ENCODE data around the gene RAB7A. TPM values are rescaled to one million over a fixed set of nuclear protein-coding genes. Genes with fewer than 3 reads are reported as not detected.
A peak's percentile ranks its signal among the peaks of the same experiment; 100 is the strongest.

Gene RAB7A
- total and polyA plus RNA-seq, 2 of the 13 experiments (the other 11 are each of a cell fraction or from before 2014, with no cell fraction given): 26.5 to 182 TPM

- no peak for TF ChIP-seq FOXP1 (IDR thresholded peaks at IDR 0.05)
- TF ChIP-seq FOXP1 (CRISPR knock-in tag; IDR thresholded peaks at IDR 0.05): no peak
- TF ChIP-seq ZNF235 (CRISPR knock-in tag; IDR thresholded peaks at IDR 0.05; ENCODE audit: borderline replicate concordance): no peak
- TF ChIP-seq MTA1 (CRISPR knock-in tag; IDR thresholded peaks at IDR 0.05; ENCODE audit: borderline replicate concordance): peak; percentile 93
- peak; percentile 86 for TF ChIP-seq HOXD1 (CRISPR knock-in tag; IDR thresholded peaks at IDR 0.05)
- no peak for TF ChIP-seq ZNF569 (CRISPR knock-in tag; IDR thresholded peaks at IDR 0.05; ENCODE audit: borderline replicate concordance)
- TF ChIP-seq CHD4 (IDR thresholded peaks at IDR 0.05; ENCODE audit: borderline replicate concordance, low read length): no peak
- TF ChIP-seq HMGXB4 (CRISPR knock-in tag; IDR thresholded peaks at IDR 0.05; ENCODE audit: borderline replicate concordance in 1 of 2, low read depth in 1 of 2): peak; percentile 99
- TF ChIP-seq XBP1 (CRISPR knock-in tag; IDR thresholded peaks at IDR 0.05): no peak
- TF ChIP-seq ZNF678 (CRISPR knock-in tag; IDR thresholded peaks at IDR 0.05): peak; percentile 96
- no peak for TF ChIP-seq ZNF256 (CRISPR knock-in tag; conservative IDR thresholded peaks at IDR 0.05)
- 0 out of 2 replicates have a peak, but pooled peaks have one; percentile 67 for TF ChIP-seq HMGXB3 (CRISPR knock-in tag; IDR thresholded peaks at IDR 0.05; ENCODE audit: borderline replicate concordance)
- TF ChIP-seq KDM5A (IDR thresholded peaks at IDR 0.05; ENCODE audit: borderline replicate concordance, low read length): no peak; the same call in 1 of the 2 replicates
- TF ChIP-seq LRRFIP1 (CRISPR knock-in tag; conservative IDR thresholded peaks at IDR 0.05): no peak
- TF ChIP-seq ZNF280D (CRISPR knock-in tag; IDR thresholded peaks at IDR 0.05): no peak
- peak; percentile 85 for TF ChIP-seq TAF1 (CRISPR knock-in tag; IDR thresholded peaks at IDR 0.05)
- peak; percentile 85 for TF ChIP-seq ZNF781 (CRISPR knock-in tag; IDR thresholded peaks at IDR 0.05; ENCODE audit: borderline replicate concordance, not compliant biosample characterization)
Observed at GRCh38 chr3:128680603-128681368, 45.2 kb upstream of the RAB7A start (continued).
